Measurements from ENCODE around the gene LYPD1. TPM values are rescaled to one million over a fixed set of nuclear protein-coding genes. Genes with fewer than 3 reads are reported as not detected.
A peak's percentile ranks its signal among the peaks of the same experiment; 100 is the strongest.

The LYPD1 gene
- total RNA-seq, 8 experiments from 2014 or later = 0.77 to 280 (median 31.3) TPM

DNA sequence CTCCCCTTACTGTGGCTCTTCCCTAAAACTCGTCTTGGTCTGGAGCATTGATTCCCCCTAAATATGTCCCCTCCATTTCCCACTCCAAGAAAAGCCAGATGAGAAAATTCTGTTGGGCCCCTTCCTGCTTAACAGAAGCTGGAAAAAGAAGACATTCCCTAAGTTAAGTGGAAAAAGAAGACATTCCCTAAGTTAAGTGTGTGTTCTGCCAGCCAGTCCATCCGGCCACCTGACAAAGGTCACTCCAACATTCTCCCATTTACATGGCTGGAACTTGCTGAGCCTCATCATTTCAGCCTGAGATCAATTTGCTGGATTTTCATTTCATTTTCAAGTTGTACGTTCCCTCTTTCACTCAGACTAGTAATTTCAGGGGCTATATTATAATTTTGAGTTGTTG lies 52.0 kb downstream of the LYPD1 start:
- 38 to 83% (median 60%) methylated on average over 1 to 3 of the region's 3 CpGs for WGBS, 10 experiments
- no peak overlapping the region for H3K27ac ChIP-seq
- H3K4me1 ChIP-seq (replicated peaks in 1 of 2) = peaks cover 0 to 4% of the 10 kb centered on the region in 2 donors
- in situ Hi-C loops (cut with MboI; ENCODE audit: low pct_unique_long_range_greater_than_20kb in 2 of 9, low sequenced_read_pairs in 9 of 9, unreplicated experiment in 9 of 9) = no loop called here
- no peak overlapping the region for H3K4me3 ChIP-seq
- ATAC-seq (replicated peaks in 6 of 8) = no peak

DNA sequence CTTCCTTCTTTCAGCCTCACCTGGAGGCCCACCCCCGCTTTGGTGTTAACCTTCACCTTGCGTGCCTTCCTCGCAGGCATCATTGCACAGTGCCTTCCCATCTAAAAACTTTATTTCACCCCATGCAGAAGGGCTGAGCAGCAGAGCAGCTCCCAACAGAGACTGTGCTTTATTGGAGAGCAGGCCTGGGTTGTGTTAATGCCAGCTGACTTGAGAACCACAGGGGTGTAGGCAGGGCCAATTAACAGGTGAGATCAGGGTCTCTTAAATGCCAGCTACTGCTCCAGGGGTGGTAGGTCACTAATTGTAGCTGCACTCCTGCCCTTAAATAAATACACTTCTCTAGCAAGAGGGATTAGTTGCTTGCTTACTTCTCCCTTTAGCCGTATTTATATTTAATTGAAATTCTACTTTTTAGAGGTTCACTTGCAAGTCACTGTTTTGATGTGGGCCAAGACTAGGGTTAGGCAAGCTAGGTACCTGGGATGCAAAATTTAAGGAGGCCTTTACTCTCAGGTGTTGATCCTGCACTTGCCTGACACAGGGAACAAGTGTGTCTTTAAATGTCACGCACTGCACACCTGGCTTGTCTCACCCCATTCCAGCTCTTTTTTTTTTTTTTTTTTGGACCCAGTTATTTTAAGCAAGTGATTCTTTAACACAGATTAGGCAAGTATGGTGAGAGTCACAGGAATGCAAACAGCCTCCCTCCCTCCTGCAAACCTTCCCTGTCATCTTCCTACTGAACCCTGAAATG lies 54.5 kb downstream of the LYPD1 start:
- in situ Hi-C loops (cut with MboI; ENCODE audit: low pct_unique_long_range_greater_than_20kb in 2 of 9, low sequenced_read_pairs in 9 of 9, unreplicated experiment in 9 of 9) = no loop called here
- H3K27ac ChIP-seq = no peak overlapping the region
- H3K4me1 ChIP-seq (replicated peaks in 1 of 2) = peaks cover 2 to 13% of the 10 kb centered on the region in 2 donors
- H3K4me3 ChIP-seq = no peak overlapping the region
- ATAC-seq (replicated peaks in 6 of 8) = no peak
- WGBS, 10 experiments = 33 to 100% (median 93%) methylated on average over 1 to 3 of the region's 5 CpGs; no CpG with 5 or more reads in 2 of the 10 experiments

DNA sequence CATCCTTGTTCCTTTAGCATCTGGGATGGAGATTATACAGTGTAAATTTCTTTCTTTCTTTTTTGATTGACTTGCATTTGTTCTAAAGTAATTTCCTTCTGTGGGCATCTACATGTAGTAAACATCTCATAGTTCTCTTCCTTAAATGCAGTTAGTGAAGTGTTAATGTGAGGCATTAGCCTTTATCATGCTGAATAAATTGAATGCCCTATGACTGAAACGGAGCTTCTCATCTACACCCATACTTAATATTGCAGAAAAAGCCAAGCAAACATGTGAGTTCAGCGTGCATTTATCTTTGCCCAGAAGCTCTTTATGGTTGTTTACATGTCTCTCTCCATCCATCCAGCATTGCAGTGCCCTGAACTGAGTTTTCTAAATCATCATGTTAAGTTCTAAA lies 58.3 kb downstream of the LYPD1 start:
- ATAC-seq (replicated peaks in 6 of 8) = peak in 3 of 8 experiments; percentile 39 to 82 (median 68)
- Histone ChIP-seq H3K4me3 (no peak overlapping the region), H3K27ac (no peak overlapping the region), H3K4me1 (replicated peaks in 1 of 2) (peaks cover 2 to 24% of the 10 kb centered on the region in 2 donors)
- in situ Hi-C loops (cut with MboI; ENCODE audit: low pct_unique_long_range_greater_than_20kb in 2 of 9, low sequenced_read_pairs in 9 of 9, unreplicated experiment in 9 of 9) = no loop called here
- 7 to 94% (median 33%) methylated on average over 1 to 2 of the region's 2 CpGs; no CpG with 5 or more reads in 1 of the 10 experiments for WGBS, 10 experiments

DNA sequence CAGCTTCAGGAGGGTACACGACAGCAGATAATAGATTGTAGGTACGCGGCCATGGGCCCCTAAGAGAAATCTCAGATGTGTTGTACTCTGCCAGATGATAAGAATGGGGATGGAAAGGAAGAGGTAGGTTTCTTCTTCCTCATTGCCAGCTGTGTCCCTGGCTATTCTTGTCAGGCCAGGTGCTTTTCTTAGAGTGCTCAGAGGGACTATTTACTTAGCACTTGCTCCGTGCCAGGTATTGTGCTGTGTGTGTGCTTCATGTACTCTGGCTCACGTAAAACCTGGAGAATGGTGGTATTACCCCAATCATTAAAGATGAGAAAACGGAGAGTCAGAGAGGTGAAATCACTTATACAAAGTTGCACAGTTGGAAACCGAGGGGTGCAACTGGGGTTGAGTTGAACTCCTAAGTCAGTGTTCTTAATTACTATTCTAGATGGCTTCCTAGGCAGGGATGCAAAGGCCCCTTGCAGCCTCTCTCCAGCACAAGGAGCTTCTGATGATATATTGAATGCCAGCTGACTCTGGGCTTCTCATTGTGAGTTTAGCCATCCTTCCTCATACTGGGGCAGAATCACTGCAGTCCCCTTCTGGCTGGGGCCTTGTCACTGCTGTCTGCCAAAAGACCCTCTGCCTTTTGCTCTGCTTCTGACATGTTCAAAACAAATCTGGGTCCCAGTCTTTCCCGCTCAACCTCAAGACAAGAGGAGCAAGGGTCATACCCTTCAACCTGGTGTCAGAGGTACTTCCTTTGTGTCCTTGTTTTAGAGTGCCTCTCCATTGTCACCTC lies 60.7 kb downstream of the LYPD1 start:
- ATAC-seq (replicated peaks in 6 of 8) = no peak
- peaks cover 16 to 33% of the 10 kb centered on the region in 2 donors for H3K4me1 ChIP-seq (replicated peaks in 1 of 2)
- H3K4me3 ChIP-seq = no peak overlapping the region
- WGBS, 10 experiments = 0 to 100% (median 86%) methylated on average over 1 to 8 of the region's 8 CpGs; no CpG with 5 or more reads in 1 of the 10 experiments
- in situ Hi-C loops (cut with MboI; ENCODE audit: low pct_unique_long_range_greater_than_20kb in 2 of 9, low sequenced_read_pairs in 9 of 9, unreplicated experiment in 9 of 9) = no loop called here
- H3K27ac ChIP-seq = no peak overlapping the region

DNA sequence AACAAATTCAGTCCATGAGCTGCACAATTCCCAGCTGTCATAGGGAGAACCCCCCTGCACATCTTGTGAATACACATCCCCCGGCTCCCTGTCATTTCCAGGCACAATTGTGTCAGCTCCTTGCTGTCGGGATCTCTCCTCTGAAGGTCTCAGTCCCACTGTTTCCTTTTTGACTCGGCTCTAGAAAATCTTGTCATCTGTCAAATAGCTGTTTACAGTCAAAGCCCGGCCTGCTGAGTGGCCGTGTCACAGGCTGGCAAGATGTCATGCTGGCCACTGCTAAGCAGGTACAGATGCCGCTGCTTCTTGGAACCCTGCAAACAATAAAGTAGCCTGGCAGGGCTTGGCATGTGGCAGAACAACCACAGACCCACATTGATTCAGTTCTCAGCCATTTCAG lies 61.7 kb downstream of the LYPD1 start:
- Histone ChIP-seq H3K4me1 (replicated peaks in 1 of 2) (peaks cover 16 to 33% of the 10 kb centered on the region in 2 donors), H3K27ac (no peak overlapping the region), H3K4me3 (no peak overlapping the region)
- ATAC-seq (replicated peaks in 6 of 8) = peak in 4 of 8 experiments; percentile 16 to 41 (median 28)
- WGBS, 10 experiments = 50 to 83% (median 66%) methylated on average over 2 to 6 of the region's 6 CpGs; no CpG with 5 or more reads in 6 of the 10 experiments
- in situ Hi-C loops (cut with MboI; ENCODE audit: low pct_unique_long_range_greater_than_20kb in 2 of 9, low sequenced_read_pairs in 9 of 9, unreplicated experiment in 9 of 9) = no loop called here

DNA sequence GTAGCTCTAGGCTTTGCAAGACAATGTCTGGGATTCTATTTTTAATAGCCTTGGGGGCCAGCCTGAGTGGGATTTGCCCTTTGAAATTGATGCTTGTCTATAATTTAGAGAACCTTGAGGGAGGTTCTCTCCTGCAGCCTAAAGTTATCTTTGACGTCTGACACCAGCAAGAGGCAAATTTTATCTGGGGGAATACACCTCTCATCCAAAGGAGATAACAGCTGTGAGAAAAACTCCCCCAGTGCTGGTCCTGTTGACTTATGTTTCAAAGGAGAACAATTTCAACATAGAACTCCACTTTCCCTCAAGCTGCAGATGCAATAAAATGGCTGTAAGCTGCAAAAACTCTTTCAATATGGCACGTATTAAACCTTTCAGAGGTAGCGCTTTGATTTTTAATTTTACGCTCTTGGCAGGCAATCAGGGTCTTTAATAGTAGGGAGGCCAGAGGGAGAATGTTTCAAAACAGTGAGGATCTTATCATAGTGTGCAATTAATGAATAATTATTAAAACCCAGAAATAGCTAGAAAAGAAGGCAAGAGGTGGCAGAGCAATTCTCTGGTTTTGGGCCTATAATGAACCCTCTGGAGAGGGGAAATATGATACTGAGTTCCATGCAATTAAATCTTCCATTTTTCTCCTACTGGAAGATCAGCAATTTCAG lies 62.4 kb downstream of the LYPD1 start:
- WGBS, 10 experiments = 17 to 100% (median 67%) methylated on average over 1 to 4 of the region's 4 CpGs; no CpG with 5 or more reads in 1 of the 10 experiments
- H3K27ac ChIP-seq = no peak overlapping the region
- H3K4me1 ChIP-seq (replicated peaks in 1 of 2) = peaks cover 16 to 33% of the 10 kb centered on the region in 2 donors
- no peak for ATAC-seq (replicated peaks in 6 of 8)
- no peak overlapping the region for H3K4me3 ChIP-seq
- in situ Hi-C loops (cut with MboI; ENCODE audit: low pct_unique_long_range_greater_than_20kb in 2 of 9, low sequenced_read_pairs in 9 of 9, unreplicated experiment in 9 of 9) = no loop called here

DNA sequence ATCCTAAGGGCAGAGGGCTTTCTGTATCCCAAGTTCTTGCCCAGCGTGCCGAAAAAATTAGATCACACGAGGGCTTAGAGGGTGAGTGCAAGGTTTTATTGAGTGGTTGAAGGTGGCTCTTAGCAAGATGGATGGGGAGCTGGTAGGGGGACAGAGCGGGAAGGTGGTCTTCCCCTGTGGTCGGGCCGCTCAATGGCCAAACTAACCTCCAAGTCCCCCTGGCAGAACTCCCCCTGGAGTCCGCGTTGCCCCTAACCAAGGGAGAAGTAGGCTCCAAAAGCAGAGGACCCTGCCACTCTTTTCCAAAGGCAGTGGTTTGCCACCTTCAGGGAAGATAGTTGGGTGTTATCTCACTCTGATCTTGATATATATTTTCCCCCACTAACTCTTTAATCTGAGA lies 63.4 kb downstream of the LYPD1 start:
- in situ Hi-C loops (cut with MboI; ENCODE audit: low pct_unique_long_range_greater_than_20kb in 2 of 9, low sequenced_read_pairs in 9 of 9, unreplicated experiment in 9 of 9) = no loop called here
- Histone ChIP-seq H3K27ac (no peak overlapping the region), H3K4me1 (replicated peaks in 1 of 2) (peaks cover 14 to 28% of the 10 kb centered on the region in 2 donors), H3K4me3 (no peak overlapping the region)
- 33 to 100% (median 92%) methylated on average over 2 to 8 of the region's 8 CpGs; no CpG with 5 or more reads in 2 of the 10 experiments for WGBS, 10 experiments
- no peak for ATAC-seq (replicated peaks in 6 of 8)

DNA sequence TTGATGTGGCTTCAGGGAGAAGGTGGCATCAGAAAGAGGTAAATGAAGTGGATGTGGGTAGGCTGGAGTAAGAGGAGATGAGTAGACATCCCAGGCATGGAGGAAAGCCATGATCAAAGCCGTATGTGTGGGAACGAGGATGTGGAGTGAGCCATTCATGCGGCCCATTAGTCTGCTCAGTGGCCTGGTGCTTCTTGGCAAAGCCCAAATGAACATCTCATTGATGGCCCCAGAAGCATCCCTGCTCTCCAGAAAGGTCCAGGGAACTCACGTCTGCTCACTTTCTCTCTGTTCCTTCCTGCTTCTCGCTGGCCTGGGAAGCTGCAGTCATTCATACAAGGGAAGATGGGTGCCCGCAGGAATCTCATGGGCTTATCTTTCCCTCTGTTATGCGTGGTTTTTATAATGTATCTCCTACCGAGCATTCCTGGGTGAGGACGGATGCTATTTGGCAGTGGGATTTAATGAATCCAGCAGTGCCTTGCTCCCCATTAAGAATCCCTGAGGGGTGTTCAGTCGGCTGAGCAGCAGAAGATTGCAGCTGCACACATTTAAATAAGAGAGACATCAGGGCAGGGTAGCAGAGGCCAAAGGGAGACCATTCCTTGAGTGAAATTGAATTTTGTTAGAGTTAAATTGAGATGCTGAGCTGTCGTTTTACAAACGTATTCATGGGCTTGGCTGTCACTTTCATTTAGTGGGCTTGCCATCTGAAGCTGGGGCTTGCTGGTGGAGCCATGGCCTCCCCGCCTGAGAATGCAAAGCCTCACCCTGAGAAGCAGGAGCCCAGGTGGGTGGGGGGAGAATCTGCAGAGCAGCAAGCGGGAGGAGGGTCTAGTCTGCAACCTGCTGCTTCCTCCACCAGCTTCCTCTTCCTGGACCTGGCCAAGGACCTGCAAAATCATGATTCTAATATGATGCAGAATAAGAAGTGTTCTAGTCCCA lies 64.5 kb downstream of the LYPD1 start:
- ATAC-seq (replicated peaks in 6 of 8) = peak in 1 of 8 experiments; percentile 32
- H3K4me3 ChIP-seq = no peak overlapping the region
- in situ Hi-C loops (cut with MboI; ENCODE audit: low pct_unique_long_range_greater_than_20kb in 2 of 9, low sequenced_read_pairs in 9 of 9, unreplicated experiment in 9 of 9) = no loop called here
- peak overlapping the region in 1 of 2 donors; percentile 20 for H3K27ac ChIP-seq
- H3K4me1 ChIP-seq (replicated peaks in 1 of 2) = peaks cover 14 to 24% of the 10 kb centered on the region in 2 donors
- 56 to 100% (median 78%) methylated on average over 1 to 10 of the region's 14 CpGs; no CpG with 5 or more reads in 3 of the 10 experiments for WGBS, 10 experiments

DNA sequence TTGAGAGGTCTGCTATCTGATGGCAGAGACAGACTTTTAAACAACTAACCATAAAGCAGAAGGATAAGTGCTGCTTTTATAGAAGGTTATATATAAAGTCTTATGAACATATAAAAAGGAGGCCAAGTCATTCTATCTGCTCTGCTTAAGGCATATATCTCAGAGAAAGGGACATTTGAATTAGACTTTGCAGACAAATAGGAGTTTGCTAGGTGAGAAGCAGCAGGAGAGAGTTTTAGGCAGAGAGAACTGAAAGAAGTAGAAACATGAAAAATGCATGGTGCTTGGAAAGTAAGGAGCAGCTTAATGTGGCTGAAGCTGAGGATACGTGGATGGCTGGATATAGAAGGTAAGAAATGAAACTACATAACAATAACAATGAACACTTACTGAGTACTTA lies 65.4 kb downstream of the LYPD1 start:
- 13 to 100% (median 69%) methylated on average over 1 of the region's 1 CpG; no CpG with 5 or more reads in 2 of the 10 experiments for WGBS, 10 experiments
- Histone ChIP-seq H3K4me3 (no peak overlapping the region), H3K4me1 (replicated peaks in 1 of 2) (peaks cover 14 to 24% of the 10 kb centered on the region in 2 donors), H3K27ac (no peak overlapping the region)
- in situ Hi-C loops (cut with MboI; ENCODE audit: low pct_unique_long_range_greater_than_20kb in 2 of 9, low sequenced_read_pairs in 9 of 9, unreplicated experiment in 9 of 9) = no loop called here
- ATAC-seq (replicated peaks in 6 of 8) = no peak

DNA sequence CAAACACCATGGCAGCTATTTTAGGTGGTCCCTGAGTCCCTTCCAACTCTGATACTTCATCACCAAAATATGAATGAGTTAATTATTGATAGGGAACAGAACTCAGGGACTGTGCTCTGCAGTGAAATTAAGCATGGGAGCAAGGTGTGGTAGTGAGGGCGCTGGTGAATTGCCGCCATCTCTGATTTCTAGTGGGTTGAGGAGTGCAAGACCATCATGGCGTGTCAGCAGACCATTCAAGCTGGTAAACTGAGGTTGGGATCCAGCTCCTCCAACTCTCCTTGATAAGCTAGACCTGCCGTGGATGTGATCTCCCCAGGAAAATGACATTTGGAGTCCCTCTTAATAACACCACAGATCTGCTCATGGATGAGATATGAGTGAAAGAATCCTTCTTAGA lies 70.4 kb downstream of the LYPD1 start:
- ATAC-seq (replicated peaks in 6 of 8) = no peak
- in situ Hi-C loops (cut with MboI; ENCODE audit: low pct_unique_long_range_greater_than_20kb in 2 of 9, low sequenced_read_pairs in 9 of 9, unreplicated experiment in 9 of 9) = no loop called here
- H3K27ac ChIP-seq = no peak overlapping the region
- peaks cover 0 to 5% of the 10 kb centered on the region in 2 donors for H3K4me1 ChIP-seq (replicated peaks in 1 of 2)
- WGBS, 10 experiments = 67 to 92% (median 80%) methylated on average over 1 to 4 of the region's 4 CpGs; no CpG with 5 or more reads in 5 of the 10 experiments
- no peak overlapping the region for H3K4me3 ChIP-seq

DNA sequence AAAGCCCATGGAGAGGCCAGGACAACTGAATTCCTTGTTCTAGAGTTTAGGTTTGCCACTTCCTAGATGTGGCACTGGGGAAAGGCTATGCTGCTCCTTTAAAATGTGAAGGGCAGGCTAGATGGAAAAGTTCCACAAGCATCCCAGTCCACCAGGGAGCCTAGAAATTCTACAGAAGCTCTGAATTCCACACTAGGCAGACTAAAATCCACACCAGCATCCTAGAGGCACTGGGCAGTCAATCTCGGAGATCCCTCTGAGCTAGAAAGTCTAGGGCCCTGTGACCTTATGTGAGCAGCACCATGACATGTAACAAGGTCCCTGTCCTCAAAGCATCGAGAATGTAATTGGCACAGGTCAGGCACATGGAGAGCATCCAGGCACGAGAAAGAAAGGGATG lies 71.5 kb downstream of the LYPD1 start:
- in situ Hi-C loops (cut with MboI; ENCODE audit: low pct_unique_long_range_greater_than_20kb in 2 of 9, low sequenced_read_pairs in 9 of 9, unreplicated experiment in 9 of 9) = no loop called here
- 0 to 88% (median 55%) methylated on average over 1 to 3 of the region's 3 CpGs; no CpG with 5 or more reads in 2 of the 10 experiments for whole genome bisulfite sequencing, 10 experiments

DNA sequence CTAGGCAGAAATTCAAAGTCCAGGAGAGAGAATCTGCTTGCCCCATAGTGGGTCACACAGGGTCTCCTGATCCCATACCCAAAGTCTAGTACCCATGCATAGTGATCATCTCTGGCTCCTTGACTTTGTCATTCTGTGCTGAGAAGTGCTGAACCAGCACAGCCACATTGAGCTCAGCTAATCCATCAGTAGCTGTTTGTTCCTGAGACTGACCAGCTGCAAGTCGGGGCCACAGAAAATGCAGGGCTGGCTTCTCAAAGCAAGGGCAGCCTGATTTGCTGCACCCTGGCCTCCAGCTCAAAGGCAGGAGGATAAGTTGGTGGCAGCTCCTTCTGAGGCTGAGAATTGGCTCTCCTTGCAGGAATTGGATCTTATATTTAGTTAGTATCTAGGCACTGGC lies 72.2 kb downstream of the LYPD1 start:
- in situ Hi-C loops (cut with MboI; ENCODE audit: low pct_unique_long_range_greater_than_20kb in 2 of 9, low sequenced_read_pairs in 9 of 9, unreplicated experiment in 9 of 9) = no loop called here
- Histone ChIP-seq H3K27ac (no peak overlapping the region), H3K4me1 (replicated peaks in 1 of 2) (peaks cover 0 to 12% of the 10 kb centered on the region in 2 donors), H3K4me3 (no peak overlapping the region)
- no peak for ATAC-seq (replicated peaks in 6 of 8)
- WGBS, 10 experiments = 0 to 100% (median 80%) methylated on average over 1 of the region's 1 CpG; no CpG with 5 or more reads in 7 of the 10 experiments

More for the DNA sequence above, 71.5 kb downstream of the LYPD1 start:
- Histone ChIP-seq H3K27ac (no peak overlapping the region), H3K4me3 (no peak overlapping the region), H3K4me1 (replicated peaks in 1 of 2) (peaks cover 0 to 5% of the 10 kb centered on the region in 2 donors)
- ATAC-seq (replicated peaks in 6 of 8) = no peak
